Prostate gland (tissue), 2 donors: Measurements from ENCODE around the gene LYZL1. TPM values are rescaled to one million over a fixed set of nuclear protein-coding genes. Genes with fewer than 3 reads are reported as not detected.
"Not testable (repeated sequence)": the region's sequence is repeated elsewhere in the genome, so short reads cannot be mapped to it uniquely, and the experiment has no call there.

Experiments used
- DNase-seq: peaks from one replicate; pipeline ENCODE4 v3.0.0-alpha.2; 2019; ENCODE audit warnings: low spot score
- H3K27ac ChIP-seq, 2 donors: fragments of 200-600 bp; sonication (generic); 2 replicates each; pipeline ENCODE4 v1.5.1; 2017 to 2019
- H3K27me3 ChIP-seq: fragments of 200-600 bp; sonication (generic); replicated peaks from 2 replicates; pipeline ENCODE4 v1.5.1; 2019; ENCODE audit not compliant: insufficient read depth
- H3K36me3 ChIP-seq, 2 donors: fragments of 200-600 bp; sonication (generic); 1 replicate in 1 of 2; 2 replicates in 1 of 2; pipeline versions ENCODE4 v1.5.1 to v1.8.1; 2017 to 2019
- H3K4me1 ChIP-seq: fragments of 200-600 bp; sonication (generic); replicated peaks from 2 replicates; pipeline ENCODE4 v1.5.1; 2019
- H3K4me3 ChIP-seq, 2 donors: fragments of 200-600 bp; sonication (generic); 2 replicates each; pipeline ENCODE4 v1.5.1; 2017 to 2019
- H3K9me3 ChIP-seq: fragments of 200-600 bp; sonication (generic); 2 replicates; pipeline ENCODE4 v1.5.1; 2017
- POLR2A ChIP-seq: fragments of 450-650 bp; IDR thresholded peaks from one replicate; pipeline ENCODE4 v1.6.1; 2016; ENCODE audit warnings: antibody characterized with exemption, mild to moderate bottlenecking
- POLR2AphosphoS5 ChIP-seq: sonication (generic); formaldehyde crosslinking; IDR thresholded peaks from one replicate; pipeline ENCODE4 v1.6.1; 2017; ENCODE audit warnings: antibody characterized with exemption
- WGBS: methylation state at CpG from one replicate; pipeline ENCODE4 v1.1.5; 2018; 5-methylcytosine and 5-hydroxymethylcytosine counted together
- intact Hi-C: fragments of 100-400 bp; cut with DNase I; formaldehyde crosslinking; loops from one replicate; pipeline ENCODE4 v1.14.2; 2022
- total RNA-seq, 2 donors: library from RNA; depleted of rRNA; stranded (reverse); fragments of >200 nt; gene quantifications; one replicate each; pipeline ENCODE4 v1.1.0, GENCODE V29; 2016
- TF ChIP-seq, protein P1 (sequence below), 4 experiments: fragments of 200-600 bp in 2 of 4; fragments of 450-650 bp in 2 of 4; sonication (generic) in 2 of 4; IDR thresholded peaks; 1 replicate in 3 of 4; 2 replicates in 1 of 4; pipeline ENCODE4 v1.5.1; 2016 to 2019; ENCODE audit warnings: antibody characterized with exemption in 4 of 4, mild to moderate bottlenecking in 2 of 4, moderate library complexity in 2 of 4

Gene LYZL1
- total RNA-seq, 2 donors from 2014 or later, result 9.5 TPM; not detected in 1

DNA sequence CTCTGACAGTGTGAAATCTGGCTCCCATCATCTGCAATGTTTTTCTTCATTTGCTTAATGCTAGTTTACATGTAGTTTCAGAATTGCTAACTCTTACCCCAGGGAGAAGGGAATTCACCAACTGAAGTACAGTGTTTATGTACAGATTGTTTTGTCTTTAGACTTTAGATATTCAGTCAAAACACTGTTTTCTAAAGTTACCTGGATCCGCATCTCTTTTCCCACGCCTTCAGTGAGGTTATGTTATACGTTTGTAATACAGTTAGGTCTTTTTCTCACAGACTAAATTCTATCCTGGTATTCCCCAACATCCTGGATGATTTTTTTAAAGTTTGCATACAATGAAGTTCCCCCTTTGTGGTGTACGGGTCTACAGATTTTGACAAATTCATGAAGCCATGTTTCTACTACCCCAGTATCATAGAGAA, 3.2 kb upstream of the LYZL1 start:
- 98% methylated on average over 4 of the region's 4 CpGs for WGBS
- no peak for DNase-seq
- no peak overlapping the region for H3K4me3 ChIP-seq
- no peak for TF ChIP-seq POLR2AphosphoS5
- no peaks in the 10 kb centered on the region for H3K4me1 ChIP-seq
- intact Hi-C loops, result no loop called here
- H3K27ac ChIP-seq, result no peak overlapping the region
- H3K9me3 ChIP-seq, result no peaks in the 10 kb centered on the region
- H3K36me3 ChIP-seq, result no peaks in the 10 kb centered on the region
- peaks cover 2% of the 10 kb centered on the region for H3K27me3 ChIP-seq

DNA sequence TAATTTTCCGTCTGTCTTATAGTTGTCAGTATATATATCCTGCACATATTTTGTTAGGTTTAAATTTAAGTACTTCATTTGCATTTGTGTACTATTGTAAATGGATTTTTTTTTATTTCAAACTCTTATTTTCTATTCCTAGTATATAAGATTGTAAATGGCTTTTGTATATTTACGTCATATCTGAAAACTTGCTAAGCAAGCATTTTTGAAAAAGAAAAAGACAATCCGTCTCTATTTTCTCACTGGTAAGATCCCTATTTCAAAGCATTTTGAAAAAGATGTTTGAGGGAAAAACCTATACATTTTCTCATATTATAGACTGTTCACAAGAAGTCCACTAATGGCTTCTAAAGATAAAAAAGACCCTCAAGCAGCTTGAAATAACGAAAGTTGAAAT, 1.2 kb upstream of the LYZL1 start:
- no peak overlapping the region for H3K4me3 ChIP-seq
- 82% methylated on average over 4 of the region's 4 CpGs for WGBS
- no peaks in the 10 kb centered on the region for H3K4me1 ChIP-seq
- H3K27me3 ChIP-seq, result peaks cover 2% of the 10 kb centered on the region
- H3K27ac ChIP-seq, result no peak overlapping the region
- TF ChIP-seq POLR2A (no peak), POLR2AphosphoS5 (no peak)
- TF ChIP-seq, protein P1, sequence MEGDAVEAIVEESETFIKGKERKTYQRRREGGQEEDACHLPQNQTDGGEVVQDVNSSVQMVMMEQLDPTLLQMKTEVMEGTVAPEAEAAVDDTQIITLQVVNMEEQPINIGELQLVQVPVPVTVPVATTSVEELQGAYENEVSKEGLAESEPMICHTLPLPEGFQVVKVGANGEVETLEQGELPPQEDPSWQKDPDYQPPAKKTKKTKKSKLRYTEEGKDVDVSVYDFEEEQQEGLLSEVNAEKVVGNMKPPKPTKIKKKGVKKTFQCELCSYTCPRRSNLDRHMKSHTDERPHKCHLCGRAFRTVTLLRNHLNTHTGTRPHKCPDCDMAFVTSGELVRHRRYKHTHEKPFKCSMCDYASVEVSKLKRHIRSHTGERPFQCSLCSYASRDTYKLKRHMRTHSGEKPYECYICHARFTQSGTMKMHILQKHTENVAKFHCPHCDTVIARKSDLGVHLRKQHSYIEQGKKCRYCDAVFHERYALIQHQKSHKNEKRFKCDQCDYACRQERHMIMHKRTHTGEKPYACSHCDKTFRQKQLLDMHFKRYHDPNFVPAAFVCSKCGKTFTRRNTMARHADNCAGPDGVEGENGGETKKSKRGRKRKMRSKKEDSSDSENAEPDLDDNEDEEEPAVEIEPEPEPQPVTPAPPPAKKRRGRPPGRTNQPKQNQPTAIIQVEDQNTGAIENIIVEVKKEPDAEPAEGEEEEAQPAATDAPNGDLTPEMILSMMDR (IDR thresholded peaks at IDR 0.05), result no peak
- no peaks in the 10 kb centered on the region for H3K36me3 ChIP-seq
- intact Hi-C loops, result no loop called here
- no peaks in the 10 kb centered on the region for H3K9me3 ChIP-seq
- no peak for DNase-seq

DNA sequence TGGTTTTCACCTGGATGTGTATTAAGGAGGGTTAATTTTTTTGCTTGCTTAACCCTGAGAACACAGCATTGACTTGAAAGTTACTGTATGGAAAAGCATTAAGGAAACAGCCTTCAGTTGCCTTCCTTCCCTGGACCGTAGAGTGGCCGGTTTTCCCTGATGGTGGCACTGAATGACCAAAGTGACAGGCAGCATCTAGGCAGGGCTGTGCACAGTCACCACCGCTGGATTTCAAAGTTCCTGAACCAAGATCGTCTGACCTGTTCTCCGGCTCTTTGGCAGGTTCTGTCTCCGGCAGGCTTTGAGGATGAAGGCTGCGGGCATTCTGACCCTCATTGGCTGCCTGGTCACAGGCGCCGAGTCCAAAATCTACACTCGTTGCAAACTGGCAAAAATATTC, 2.7 kb downstream of the LYZL1 start:
- H3K4me3 ChIP-seq, H3K9me3 ChIP-seq, intact Hi-C loops, DNase-seq, H3K36me3 ChIP-seq, H3K27me3 ChIP-seq, H3K4me1 ChIP-seq, H3K27ac ChIP-seq: not testable (repeated sequence)
- 54% methylated on average over 6 of the region's 10 CpGs for WGBS

DNA sequence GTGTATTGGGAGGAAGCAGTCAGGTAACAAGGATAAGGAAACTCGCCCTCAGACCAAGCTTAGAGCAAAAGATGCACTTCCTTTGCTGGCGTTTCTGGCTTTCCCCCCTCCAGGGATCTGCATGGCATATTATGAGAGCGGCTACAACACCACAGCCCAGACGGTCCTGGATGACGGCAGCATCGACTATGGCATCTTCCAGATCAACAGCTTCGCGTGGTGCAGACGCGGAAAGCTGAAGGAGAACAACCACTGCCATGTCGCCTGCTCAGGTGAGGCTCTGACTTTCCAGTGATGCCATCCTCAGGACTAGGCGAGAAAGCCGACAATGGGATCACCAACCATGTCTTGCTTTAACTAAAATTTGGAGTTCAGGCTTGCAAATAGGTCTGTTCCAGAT, 3.5 kb downstream of the LYZL1 start:
- H3K9me3 ChIP-seq, H3K4me1 ChIP-seq, H3K4me3 ChIP-seq, H3K27ac ChIP-seq, intact Hi-C loops, H3K36me3 ChIP-seq, H3K27me3 ChIP-seq, DNase-seq: not testable (repeated sequence)
- 96% methylated on average over 13 of the region's 13 CpGs for WGBS

DNA sequence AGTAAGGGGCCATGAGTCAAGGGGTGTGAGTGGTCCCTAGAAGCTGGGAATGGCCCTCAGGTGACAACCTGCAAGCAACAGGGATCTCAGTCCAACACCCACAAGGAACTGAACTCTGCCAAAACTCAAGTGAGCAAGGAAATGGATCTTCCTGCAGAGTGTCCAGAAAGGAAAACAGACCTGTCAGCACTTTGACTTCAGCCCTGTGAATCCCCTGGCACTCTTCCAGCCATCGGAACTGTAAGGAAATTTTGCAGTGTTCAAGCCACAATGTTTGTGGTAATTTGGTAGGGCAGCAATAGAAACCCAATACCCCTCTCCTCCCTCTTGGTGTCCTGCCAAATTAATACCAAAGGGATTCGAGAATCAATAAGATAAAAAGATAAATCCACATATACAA, 6.9 kb downstream of the LYZL1 start:
- DNase-seq, result no peak
- Histone ChIP-seq H3K27ac (no peak overlapping the region), H3K4me3 (no peak overlapping the region), H3K9me3 (no peaks in the 10 kb centered on the region), H3K36me3 (no peaks in the 10 kb centered on the region), H3K4me1 (no peaks in the 10 kb centered on the region), H3K27me3 (no peaks in the 10 kb centered on the region)
- TF ChIP-seq, protein P1 (IDR thresholded peaks at IDR 0.05), result no peak
- no peak for TF ChIP-seq POLR2A
- no peak for TF ChIP-seq POLR2AphosphoS5
- 40% methylated on average over 2 of the region's 2 CpGs for WGBS
- intact Hi-C loops, result no loop called here

DNA sequence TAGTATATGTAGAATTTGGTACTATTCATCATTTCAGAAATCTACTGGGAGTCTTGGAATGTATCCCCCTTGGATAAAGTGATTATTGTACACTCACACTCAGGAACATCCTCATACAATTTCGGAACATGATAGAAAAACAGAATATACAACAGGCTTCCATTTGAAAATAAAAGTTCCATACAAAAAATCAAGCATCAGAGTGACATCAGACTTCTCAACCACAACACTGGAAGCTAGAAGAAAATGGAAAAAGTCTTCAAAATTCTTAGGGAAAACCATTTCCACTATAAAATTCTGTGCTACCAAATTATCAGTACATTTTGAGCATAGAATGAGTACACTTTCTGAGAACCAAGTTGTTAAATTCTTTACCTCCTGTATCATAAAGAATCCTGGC, 8.8 kb downstream of the LYZL1 start:
- H3K9me3 ChIP-seq, result no peaks in the 10 kb centered on the region
- no peaks in the 10 kb centered on the region for H3K36me3 ChIP-seq
- intact Hi-C loops, result no loop called here
- DNase-seq, result no peak
- 90% methylated on average over 1 of the region's 1 CpG for WGBS
- TF ChIP-seq, protein P1 (IDR thresholded peaks at IDR 0.05), result no peak
- no peak for TF ChIP-seq POLR2A
- TF ChIP-seq POLR2AphosphoS5, result no peak
- no peak overlapping the region for H3K27ac ChIP-seq
- H3K27me3 ChIP-seq, result no peaks in the 10 kb centered on the region
- H3K4me1 ChIP-seq, result no peaks in the 10 kb centered on the region
- no peak overlapping the region for H3K4me3 ChIP-seq
